ENCODE measurements around the gene FGF14.
A peak's percentile ranks its signal among the peaks of the same experiment; 100 is the strongest.

The FGF14 gene

DNA sequence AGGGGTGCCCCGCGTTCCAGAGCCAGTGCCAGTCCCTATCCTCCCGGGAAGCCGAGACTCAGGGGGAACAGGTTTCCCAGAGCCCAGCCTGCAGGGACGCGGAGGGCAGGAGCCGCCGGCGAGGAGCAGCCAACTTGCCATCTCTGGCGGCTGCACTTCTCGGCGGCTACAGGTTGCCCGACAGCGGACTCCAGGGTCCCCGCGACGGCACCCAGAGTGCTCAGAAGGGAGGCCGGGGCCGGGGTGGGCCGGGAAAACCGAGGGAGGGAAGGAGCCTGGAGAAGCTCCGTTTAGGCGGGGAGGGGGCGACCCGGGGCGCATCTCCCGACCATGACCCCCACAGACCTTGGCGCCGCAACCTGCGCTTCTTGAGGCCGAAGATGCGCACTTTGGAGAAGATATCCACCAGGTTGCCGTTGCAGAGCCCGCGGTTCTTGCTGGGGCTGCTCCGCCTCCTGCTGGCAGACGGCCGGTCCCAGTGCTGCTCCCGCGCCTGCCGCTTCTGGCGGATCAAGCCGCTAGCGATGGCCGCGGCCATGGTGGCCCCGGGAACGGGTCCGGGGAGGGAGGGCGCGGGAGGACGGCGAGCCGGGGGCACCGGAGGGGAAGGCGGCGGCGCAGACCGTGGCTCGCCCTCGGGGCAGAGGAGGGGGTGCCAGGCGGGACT lies 485.6 kb downstream of the FGF14 start:
- DNase-seq, result peak; percentile 80

DNA sequence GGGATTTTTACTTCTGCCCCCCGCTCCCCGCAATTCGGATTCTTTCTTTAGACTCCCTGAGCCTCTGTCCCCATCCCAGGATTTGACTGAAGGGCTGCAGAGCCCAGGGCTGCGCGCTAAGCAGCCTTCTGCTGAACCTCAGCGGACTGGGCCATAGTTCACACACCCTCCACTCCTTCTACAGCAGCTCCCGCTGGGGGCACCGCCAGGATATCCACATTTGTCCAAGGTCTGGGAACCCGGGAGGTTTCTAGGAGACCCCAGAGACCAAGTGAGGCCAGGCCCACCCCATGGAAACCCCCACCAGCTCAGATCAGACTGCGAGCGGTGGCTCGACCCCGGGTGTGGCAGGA lies 486.1 kb downstream of the FGF14 start:
- no peak for DNase-seq

DNA sequence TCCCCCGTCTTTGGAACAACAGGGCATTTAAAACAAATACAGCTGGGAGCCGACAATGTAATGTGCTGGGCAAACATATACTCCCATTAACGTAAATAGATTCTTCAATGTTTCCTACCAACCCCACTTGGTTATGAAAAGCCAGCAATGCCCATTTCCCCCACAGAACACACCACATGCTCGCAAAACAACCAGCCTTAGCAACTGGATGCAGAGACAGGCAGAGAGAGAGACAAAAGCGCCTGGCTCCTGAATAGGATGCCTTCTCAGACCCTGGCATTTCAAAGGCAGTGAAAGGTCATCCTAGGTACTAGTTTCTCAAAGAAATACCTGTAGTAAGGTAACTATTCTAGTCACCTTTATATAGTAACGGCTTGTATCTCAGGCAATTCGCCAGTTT lies 486.5 kb downstream of the FGF14 start:
- DNase-seq, result no peak

DNA sequence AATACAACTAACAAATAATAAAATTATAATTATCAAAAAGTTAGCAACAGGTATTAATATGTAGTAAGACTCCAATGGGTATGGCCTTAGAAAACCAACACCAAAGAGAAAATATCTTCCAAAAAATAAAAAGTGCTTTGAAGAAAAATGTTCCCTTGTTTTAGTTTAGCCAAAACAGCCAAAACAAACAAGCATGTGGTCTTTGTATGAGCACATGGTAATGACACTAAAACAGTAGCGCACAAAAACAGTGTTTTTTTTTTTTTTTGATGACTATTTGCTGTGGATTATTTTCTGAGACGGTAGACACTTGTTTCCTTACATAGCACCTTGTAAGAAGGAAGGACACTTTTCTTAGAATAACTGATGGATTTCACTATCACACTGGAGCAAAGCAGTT lies 490.1 kb downstream of the FGF14 start:
- no peak for DNase-seq

DNA sequence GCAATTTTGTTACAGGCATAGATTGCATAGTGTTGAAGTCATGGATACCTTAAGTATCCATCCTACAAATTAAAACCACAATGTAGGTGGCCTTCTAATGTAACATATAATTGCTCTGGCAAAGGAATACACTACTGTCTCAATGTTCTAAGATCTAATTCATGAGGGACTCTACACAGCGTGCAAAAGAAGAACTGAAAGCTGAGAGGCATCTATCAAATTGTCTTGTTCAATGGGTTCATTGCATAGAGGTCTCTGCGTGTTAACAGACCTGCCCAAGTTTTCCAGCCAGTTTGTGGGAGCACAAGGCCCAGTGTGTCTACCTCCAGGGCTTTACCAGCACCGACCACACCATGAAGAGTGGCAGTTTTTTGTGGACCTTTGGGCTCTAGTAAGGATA lies 498.0 kb downstream of the FGF14 start:
- no peak for DNase-seq

DNA sequence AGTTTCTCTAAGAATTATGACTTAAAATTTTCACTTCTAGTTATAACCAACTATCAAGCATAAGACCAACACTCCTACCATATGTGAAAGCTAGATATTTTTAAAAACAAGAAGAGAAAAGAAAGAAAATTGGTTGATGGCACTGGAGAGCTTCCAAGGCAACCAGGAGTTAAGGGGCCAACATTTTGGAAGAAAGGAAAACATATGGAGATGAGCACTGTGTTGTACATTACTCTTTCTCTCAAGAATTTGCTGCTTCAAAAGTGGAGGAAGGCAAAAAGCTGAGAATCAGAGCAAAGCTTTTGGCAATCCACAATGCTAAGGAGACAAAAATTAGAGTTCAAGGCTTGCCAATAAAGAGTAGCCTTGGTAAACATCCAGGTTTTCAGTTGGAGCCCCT lies 503.2 kb downstream of the FGF14 start:
- DNase-seq, result no peak

DNA sequence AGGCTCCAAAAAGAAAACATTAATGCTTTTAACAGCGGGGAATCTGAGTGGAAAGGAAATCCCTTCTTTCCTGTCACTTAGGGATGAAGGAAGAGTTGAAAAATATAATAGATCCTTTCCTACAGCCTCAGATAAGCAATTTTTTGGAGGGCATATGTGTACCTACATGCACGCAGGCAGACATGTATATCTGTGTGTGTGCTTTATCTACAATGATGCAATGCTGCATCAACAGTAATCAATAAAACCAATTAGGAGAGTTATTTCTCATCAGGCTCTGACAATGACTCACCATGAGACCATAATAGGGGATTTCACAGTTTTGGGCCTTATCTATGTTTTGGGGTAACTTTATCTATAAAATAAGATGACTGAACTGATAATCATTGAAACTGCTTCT lies 505.3 kb downstream of the FGF14 start:
- no peak for DNase-seq

DNA sequence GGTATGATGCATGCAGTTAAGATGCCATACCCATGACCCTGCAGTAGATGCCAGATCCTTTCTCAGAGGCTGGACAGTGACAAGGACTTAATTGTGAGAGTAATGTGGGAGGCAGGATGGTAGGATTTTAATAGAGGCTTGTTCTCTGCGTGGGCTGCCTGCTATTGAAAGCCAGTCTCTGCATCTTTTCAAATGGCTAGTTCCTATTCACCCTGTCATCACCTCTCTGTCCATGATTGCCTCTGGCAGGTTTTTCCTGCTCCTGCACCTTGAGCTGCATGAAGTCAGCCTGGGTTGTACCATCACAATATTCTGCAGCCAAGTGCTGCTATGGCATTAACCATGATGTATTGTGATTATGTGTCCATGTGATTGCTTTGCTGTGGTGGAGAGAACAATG lies 508.8 kb downstream of the FGF14 start:
- no peak for DNase-seq

DNA sequence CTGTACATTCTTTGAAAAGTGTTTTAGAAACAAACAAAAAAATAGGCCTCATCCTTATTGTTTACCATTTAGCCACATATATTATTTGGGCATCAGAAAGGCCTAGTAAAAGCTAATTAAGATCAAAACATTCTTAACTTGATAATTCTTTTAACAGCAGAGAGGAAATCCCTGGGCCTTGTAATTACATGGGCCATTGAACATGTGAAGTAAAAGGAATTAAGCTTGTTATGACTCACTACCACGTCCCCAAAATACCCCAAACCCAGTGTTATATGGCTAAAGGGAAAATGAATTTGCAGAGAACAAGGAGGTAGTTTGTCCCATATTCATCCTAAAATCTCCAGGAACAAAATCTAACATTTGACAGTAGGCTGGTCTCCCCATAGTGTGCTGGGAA lies 509.6 kb downstream of the FGF14 start:
- peak; percentile 7 for DNase-seq

DNA sequence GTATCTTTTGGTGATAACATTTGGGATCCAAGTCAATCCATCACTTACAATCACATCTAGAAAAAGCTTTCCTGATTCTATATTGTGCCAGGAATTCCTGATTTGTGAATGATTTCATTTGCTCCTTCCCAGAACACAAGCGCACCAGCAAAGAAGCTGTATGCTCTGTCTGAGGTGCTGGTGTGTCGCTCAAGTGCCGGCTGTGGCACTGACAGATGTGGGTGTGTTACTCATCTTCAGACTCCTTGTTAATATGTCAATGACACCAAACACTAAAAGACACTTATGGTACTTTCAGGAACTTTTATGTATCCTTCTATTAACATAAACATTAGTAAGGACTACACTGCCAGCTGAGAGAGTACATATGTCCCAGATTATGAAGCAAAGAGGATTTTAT lies 520.3 kb downstream of the FGF14 start:
- no peak for DNase-seq

DNA sequence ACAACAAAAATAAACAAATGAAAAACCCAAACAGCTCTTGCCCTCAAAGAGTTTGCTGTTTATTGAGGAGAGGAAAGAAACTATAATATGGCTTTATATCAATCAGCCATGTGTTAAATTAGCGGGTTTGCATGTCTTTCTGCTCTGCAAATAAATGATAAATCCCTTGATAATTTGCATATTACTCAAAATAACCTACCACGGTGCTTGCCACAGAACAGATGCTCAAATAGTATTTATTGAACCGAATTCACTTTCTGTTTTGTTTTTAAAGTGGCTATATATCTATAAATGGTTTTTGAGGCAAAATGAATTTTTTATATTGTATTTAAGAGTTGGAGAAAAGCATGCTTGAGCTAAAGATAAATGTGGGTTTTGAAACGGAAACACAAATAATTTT lies 521.3 kb downstream of the FGF14 start:
- no peak for DNase-seq

DNA sequence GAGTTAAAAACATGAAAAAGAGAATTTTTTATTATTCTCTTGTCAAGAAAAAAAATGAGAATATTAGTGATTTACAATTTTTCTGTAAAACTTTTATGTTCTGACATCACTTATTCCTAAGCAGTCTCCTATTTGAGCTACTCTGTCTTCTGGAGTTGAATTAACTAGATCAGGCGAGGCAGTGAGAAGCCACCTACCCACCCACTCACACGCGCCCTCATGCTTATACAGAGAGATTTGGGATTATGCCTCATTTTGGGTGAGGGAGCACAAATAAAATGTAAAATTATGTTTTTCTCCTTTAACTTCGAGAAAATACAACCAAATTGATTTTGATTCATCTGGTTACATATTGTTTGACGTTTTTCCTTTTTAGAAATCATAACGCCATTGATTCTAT lies 524.9 kb downstream of the FGF14 start:
- no peak for DNase-seq

DNA sequence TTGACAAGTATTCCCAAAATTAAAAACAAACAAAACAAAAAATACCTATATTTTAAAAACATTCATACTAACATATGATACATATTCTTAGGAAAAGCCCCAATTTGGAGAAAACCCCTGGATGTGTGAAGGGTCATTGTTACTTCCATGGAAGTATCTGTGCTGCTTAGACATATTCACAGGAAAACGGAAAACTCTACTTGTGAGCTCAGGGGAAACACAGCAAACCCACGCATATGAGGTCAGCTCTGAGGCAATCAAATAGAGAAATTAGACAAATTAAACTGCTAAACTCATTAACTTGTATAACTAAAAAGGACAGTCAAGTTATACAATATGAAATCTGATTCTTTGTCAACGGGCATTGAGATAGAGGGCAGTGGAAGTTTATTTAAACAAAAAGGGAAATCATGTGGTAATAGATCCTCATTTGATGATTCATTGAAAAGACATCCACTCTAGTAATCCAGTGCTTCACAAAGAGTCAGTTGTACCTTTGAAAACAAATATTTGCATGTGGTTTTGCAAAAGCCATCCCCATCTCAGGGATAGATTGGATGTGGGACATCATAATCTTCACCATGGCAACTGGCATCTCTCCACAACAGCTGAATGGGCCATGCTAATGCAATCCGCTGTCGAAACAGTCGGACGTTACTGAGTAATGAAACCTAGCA lies 526.0 kb downstream of the FGF14 start:
- no peak for DNase-seq

DNA sequence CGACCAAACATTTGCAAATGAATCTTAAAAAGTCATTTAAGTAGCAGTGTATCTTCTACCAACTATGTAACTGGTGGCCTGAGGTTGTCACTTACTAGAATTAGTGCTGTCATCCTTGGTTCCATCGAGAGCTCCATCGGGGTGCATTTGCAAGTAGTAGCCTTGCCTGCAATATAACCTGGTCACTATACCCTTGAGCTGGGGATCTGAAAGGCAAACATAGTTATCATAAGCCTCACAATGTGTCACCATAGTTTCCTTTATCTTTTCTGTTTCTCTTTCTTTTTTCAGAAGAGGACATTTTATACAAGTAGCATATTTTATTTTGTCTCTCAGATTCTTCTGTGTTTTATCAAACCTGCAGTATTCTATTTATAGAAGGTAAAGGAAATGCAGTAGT lies 526.8 kb downstream of the FGF14 start:
- DNase-seq, result no peak

DNA sequence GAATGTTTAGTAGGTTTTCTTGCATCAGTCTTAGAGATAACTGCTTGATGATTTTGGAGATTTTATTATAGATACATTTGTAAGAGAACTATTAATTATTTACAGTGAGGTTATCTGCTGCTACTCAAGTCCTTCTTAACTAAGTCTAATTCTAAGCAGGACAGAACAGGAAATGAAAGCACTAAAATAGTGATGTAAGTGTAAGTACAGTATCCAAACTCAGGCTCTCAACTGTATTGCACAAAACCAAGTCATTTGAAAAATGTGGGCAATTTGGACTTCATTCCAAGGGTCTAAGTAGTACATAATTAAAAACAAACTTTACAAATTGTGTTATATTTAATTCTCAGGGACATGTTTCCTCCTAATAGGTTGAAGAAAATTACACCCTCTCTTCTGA lies 532.3 kb downstream of the FGF14 start:
- DNase-seq, result no peak

DNA sequence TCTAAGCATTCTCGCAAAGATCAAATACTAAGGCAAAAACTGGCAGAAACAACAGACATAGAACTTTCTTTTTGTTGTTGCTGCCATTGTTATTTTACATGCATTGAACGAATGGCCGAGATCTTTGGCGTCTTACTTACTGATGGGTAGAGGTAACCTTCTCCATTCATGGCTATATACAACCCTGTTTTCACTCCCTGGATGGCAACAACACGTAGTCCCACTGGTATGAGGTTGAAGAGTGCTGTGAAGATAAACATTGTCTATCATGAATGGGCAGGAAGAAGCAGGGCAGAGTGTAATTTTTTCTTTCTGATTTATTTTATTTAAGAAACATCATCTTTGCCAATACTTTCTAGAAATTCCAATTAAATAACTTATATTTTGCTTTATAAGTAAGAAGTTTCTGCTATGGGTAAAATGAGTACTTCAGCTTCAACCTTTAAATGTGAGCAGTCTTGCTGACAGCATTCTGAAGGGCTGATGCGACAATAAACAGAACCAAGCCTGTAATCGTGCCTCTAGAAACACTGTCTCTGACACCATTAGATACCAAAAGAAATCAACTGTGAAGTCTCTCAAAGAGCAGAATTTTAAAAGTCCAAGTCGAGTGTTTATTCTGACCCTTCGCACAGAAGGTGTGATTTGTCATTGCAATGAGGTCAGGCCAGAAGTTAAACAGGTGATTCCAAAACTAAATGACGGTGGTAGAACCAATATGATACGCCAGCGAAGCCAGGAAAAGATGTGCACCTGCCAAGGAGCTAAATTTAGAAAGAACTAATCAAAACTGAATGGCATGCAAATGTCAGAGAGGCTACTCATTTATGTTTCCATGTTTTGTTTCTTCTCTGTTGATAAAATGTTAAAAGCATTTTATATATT lies 533.0 kb downstream of the FGF14 start:
- DNase-seq, result no peak

DNA sequence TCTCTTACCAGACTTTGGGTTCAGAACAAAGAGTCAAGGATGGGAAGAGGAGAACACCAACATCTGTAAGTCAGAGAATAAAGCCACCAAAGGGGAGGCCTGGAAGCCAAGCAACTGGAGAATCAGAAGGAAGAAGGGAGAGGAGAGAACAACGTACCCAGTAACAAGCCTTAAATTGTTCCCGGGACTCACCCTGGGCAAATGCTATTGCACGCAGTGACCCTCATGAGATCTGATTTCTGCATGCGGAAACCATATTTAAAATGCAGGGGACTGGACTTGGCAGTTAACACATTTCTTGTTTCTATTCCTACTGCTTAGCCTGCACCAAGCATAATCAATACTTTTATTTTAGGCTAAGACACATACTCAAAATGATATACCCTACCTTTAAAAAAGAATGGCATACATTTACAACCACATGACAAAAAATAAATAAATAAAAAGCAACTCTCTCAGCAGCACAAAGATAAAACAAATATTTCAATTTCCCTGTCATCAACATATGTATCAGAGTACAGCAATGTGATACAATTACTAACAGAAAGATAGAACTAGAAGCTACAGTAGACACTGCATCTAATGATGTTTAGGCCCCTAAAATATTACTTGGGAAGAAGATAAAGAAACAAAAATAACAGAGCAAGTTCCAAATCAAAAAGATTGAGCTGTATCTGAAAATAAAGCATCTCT lies 534.8 kb downstream of the FGF14 start:
- no peak for DNase-seq

DNA sequence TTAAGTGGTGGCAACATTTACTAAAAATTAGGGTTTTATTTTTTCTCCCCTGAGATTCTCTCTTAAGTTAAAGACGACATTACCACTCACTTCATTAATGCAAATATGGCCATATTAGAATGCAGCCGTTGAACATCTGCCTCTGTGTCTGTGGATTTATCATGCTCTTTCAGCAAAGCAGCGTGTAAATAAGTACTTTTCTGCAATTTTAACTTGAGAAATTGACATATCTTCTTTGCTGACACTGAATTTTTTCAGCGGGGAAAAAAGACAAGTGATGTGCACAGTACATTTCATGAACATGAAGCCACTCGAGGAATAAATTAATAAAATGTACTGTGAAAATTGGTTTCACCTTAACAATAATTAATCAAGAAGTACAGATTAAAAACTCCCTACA lies 543.0 kb downstream of the FGF14 start:
- no peak for DNase-seq

DNA sequence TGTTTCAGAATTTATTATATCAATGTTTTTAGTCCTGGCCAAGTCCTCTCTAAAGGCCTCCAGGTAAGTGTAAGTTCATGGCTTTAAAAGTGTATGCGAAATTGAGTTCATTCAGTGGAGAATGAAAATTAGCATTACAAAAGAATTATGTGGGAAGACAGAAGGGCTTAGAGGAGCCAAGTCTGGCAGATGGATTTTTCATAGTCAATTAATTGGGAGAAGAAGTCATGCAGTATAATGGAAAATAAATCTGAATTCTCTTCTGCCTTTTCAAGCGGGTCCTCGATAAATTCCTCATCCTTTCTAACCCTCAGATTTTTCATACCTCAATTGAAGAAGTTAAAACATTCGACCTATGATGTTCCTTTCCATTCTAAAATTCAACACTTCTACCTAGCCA lies 555.1 kb downstream of the FGF14 start:
- DNase-seq, result peak; percentile 71

DNA sequence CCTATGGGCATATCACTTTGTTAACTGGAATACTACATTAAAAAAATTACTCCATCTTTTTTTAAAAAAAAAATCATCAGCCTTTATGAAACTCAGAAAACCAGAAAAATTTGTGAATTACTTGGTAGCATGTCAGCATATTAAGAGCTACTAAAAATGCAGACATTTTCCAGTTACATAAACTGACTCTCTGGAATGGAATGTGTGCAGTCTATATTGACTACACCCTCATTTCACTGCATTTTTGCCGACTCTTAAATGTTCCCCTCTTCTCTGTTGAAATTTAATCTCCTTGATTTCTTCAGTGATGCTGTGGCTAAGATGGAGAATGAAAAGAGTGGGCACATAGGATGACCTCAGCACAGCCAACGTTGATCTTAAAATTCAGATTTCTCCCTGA lies 555.6 kb downstream of the FGF14 start:
- no peak for DNase-seq

DNA sequence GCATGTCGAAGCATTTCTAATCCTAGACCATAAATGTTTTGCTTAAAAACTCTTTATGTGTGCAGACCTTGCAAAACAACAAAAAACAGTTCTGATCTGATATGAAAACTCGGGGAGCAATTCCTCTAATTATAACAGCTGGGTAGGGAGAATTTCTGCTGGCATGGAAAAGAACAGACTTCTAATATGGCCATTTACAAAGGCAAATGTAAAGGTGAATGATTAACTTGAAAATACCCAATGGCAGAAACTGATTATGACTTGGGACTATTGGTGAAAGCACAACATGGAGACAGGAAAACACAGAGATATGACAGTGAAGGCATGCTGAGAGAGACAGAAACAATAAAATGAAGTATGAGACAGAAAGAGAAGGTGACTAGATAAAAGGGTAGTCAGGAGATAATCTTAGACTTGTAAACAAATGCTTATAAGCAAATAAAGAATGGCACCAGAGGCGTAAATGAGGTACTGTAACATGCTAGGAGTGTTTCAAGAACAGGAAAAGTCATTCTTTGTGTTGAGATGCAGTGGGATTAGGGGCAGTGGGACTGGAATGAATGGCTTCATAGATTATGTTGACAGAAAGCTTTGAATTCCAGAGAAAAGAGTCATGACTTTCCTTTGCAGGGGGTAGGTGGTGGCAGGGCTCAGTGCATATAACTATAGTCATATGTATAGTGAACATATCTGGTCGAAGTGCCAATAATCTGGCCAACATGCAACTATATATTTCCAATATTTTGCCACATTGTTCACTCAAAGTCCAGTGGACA lies 556.4 kb downstream of the FGF14 start:
- no peak for DNase-seq

DNA sequence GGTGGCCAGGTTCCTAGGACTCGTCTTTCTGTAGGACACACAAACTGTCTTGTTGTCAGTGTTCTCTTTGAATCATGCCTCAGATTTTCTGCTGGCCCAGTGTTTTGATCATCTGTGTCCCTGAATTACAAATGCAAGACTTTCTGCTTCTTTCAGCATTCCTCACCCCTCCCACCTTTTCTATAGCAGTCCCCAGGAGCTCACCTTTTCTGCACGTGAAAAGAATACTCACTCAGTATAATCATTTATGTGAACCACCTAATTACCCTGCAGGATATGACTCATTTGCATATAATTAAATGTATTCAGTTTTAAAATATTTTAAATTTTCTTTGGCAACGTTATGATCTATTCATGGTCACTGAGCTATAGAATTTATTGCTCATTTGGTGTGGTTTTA lies 560.1 kb downstream of the FGF14 start:
- no peak for DNase-seq

DNA sequence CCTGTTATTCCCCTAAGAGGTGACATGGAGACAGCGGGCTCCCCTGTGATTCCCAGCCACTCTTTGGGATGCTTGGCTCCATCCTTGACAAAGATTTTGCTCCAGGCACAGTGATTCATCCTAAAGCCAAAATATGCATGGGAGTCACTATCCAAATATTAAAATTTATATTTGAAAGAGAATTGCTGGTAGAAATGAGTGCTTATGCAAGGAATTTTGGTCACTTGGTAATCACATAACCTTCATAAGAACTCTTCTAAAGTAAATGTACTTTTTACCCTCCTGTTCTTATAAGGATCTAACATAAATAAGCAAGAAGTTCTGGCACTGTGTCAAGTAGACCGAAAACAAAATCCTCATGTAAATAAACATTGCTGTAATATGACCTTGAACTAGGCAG lies 563.5 kb downstream of the FGF14 start:
- peak; percentile 18 for DNase-seq

All from NCI-H2171 treated with DMSO at 0.1 percent for 48 hours (cell line).